Erythroblast (primary cell): ENCODE data around the gene HMGN3.

Experiments
- GATA1 ChIP-seq: IDR thresholded peaks from 2 replicates; pipeline ENCODE4 v1.6.1; 2011; ENCODE audit warnings: low read depth, mild to moderate bottlenecking, control low read depth, low read length, moderate library complexity
- POLR2A ChIP-seq: IDR thresholded peaks from 2 replicates; pipeline ENCODE4 v1.6.1; 2011; ENCODE audit warnings: mild to moderate bottlenecking, low read length

DNA sequence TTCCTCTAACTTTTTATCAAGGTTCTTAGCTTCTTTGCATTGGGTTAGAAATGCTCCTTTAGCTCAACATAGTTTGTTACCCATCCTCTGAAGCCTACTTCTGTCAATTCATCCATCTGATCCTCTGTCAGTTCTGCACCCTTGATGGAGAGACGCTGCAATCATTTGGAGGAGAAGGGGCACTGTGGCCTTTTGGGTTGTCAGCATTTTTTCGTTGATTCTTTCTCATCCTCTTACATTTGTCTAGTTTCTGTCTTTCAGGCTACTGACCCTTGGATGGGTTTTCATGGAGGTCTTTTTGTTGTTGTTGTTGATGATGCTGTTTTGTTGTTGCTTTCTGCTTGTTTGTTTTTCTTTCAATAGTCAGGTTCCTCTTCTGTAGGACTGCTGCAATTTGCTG is 26.3 kb upstream of the HMGN3 start:
- TF ChIP-seq POLR2A = no peak
- no peak for TF ChIP-seq GATA1
